Stimulated activated naive CD4-positive, alpha-beta T cell treated with Interleukin-2 at 50 U/mL for 16 hours (primary cell): ENCODE results near the gene MAOB.
"Not testable (repeated sequence)": the region's sequence is repeated elsewhere in the genome, so short reads cannot be mapped to it uniquely, and the experiment has no call there.

Source experiments
- DNase-seq: peaks from one replicate; lab custom pipeline; 2025; lab: John Stamatoyannopoulos, UW

Gene MAOB

DNA sequence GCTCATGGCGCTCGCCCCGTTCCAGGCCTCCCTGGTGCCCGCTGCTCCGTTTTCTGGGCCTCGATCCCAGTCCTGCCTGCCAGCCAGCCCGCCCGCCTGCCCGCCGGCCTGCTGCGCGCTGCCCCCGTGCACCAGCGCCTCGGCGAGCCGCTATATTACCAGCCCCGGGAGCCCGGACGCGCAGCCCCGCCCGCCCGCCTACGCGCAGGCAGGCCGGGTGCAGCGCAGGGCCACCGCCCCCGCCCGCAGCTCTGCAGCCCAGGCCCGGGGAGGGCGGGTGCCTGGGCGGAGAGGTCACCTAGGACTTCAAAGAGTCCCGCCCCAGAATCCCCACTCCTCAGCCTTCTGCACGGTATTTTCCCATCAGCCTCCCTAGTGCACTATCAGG is at the start of gene MAOB:
MAOB (minus strand) TSS at position 157 of the 388 bp plus-strand sequence; CDS start at position 6, 151 bp downstream.
- DNase-seq: peak; percentile 12

DNA sequence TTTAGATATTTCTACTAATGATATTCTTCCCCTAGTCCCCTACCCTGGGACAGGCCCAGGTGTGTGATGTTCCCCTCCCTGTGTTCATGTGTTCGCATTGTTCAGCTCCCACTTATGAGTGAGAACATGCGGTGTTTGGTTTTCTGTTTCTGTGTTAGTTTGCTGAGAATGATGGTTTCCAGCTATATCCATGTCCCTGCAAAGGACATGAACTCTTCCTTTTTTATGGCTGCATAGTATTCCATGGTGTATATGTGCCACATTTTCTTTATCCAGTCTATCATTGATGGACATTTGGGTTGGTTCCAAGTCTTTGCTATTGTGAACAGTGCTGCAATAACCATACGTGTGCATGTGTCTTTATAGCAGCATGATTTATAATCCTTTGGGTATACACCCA is 39.8 kb upstream of the MAOB start:
- DNase-seq: not testable (repeated sequence)

DNA sequence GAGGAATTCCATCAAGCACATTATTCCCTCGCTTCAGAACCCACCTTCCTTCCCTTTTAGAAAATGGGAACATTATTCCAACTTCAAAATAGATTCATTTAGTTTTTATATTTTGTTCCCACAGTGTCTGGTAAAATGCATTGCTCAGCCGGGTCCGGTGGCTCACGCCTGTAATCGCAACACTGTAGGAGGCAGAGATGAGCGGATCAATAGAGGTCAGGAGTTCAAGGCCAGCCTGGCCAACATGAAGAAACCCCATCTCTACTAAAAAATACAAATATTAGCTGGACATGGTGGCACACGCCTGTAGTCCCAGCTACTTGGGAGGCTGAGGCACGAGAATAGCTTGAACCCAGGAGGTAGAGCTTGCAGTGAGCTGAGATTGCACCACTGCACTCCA is 28.5 kb upstream of the MAOB start:
- not testable (repeated sequence) for DNase-seq

DNA sequence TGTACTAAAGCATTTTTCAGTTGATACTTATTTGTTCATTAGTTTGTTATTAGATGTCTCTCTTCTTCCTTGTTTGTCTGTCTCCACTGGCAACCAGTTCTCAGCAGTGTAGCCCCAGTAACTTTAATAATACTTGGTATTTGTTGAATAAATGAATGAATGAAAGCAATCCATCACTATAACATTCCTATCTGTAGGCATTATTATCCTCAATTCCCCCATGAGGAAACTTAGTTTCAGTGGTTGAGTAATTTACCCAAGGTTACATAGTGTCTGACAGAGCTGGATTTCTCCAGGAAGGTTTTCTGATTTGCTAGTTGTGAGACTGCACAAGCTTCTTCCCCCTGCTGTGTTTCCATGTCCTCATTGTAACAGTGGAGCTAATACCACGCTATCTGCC is 27.8 kb upstream of the MAOB start:
- DNase-seq: no peak

DNA sequence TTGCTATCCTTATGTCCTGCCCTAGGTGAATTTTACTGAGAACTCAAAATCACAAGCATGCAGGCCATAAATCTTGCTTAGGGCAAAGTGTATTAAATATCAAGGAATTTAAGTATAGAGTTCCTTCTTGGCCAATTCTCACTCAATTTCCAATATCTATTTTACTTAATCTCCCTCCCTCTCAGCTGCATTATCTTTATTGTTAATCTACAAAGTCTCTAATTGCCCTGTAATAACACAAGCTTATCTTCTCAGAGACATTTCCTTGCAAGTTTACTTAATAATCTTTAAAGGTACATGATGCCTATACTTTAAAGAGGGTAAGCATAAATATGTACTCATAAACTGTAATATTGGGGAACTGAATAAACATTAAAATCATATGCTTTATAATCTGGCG is 26.9 kb upstream of the MAOB start:
- no peak for DNase-seq

DNA sequence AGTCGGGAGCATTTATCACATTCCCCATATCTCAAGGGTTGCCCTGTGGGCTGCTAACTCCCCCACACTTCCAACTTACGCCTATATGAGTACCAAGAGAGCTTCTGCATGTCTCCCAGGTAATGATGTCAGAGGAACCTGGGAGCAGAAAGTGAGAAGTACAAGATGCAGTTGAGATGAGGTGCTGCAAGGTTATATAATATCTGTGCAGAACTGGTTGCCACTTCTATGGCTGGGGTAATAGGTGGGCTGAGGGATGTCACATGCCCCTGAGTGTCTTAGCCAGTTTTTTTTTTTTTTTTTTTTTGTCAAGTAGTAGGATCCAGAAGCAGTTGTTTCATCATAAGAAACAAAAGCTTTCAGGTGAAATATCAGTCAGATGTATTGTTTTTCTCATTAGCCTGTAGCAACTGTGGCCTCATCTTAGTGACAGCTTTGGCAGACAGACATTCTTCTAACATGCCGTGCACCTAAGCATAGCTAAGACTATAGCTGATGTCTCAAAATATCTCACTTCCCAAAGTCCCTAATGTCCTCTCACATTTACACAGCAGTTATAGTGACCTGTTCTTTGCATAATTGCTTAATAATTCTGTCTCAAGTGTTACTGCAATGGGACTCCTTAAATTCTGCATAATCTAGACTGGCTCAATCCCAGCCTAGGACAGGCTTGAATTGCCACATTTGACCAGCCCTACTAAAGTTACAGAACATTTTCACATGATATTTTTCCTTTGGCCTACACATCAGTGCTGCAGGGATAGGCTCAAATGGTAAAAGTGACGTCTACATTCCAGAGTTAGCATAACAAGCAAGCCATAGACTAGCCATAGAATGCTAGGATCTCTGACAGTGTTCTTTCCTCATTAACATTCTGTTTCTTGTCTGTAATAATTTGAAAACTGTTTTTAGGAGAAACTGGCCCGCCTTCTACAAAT is 17.9 kb upstream of the MAOB start:
- DNase-seq: no peak

DNA sequence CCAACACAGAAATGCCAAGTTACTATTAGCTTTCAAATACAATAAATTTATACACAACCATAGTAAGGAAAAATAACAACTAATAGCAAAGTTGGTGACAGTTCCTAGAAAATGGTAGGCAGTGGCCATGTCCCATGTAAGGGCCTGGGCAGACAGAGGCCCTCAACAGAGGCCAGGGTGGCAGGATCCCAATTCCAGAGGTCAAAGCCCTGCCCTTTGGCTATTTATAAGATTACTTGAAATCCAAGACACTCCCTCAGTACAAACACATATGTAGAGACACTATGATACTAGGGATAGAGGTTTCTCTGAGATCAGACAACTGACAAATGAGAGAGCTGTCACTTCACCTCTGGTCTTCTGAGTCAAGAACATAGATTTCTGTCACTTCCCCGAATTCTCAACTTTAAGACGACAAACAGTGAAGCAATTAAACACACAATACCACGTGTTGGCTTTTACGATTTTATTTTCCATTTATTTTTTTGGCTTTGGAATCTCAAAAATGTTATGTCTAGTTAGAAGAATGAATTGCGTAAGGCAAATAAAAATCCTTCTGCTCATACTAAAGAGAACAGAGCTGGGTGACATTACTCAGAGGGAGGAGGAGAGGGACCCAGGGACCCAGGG is 16.3 kb upstream of the MAOB start:
- no peak for DNase-seq

DNA sequence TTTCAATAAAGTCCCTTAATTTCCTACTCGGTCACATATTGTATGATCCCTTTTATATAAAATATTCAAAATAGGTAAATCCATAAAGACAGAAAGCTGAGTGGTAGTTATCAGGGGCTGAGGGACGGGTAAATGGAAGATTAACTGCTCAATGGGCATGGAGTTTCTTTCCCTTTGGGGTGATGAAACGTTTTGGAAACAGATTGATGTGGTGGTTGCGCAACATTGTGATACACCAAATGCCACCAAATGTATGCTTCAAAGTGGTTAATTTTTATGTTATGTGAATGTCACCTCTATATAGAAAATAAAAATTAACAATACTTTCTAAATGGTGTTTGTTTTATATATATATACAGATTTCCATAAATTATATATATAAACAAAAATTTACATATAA is 15.0 kb upstream of the MAOB start:
- no peak for DNase-seq

DNA sequence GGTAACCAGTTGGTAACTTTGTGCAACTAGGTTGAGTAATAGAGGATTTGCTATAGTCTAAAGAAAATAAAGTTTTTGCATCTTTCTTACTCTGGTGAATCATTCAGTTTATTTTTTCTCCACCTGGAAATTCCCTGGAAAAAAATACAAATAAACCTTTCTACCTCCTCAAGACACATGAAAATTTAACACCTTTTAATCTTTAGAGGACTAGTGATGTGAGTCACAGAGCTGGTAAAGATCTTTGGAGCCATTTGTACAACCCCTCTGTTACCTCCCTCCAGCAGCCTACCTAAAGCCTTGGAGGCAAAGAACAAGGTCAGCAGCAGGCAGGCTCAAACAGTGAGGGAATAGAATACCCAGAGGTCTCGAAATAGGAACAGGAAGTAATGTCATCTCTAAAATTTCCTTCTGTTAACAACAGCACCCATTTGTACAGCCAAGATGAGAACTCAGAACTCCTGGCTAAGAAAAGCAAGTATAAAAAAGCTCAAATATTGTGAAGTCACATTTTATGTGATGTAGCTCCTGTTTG is 10.2 kb upstream of the MAOB start:
- DNase-seq: no peak

DNA sequence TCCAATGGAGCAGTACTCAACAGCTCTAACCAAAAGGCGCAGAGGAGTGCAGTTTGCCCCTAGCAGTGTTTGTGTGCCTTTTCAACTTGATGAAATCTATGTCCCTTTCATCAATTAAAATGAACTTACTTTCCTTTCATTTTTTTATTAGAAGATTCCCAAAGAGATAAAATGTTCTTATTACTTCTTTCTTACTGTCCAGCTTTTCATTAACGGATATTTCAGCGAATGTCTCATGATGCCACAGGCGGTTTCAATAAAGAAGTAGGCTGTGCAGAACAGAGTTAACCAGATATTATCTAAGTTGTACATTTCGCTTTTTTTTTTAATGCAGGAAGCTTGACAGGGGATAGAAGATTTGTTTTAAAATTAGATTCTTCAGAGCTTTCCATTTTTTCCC is 3.4 kb upstream of the MAOB start:
- DNase-seq: no peak

DNA sequence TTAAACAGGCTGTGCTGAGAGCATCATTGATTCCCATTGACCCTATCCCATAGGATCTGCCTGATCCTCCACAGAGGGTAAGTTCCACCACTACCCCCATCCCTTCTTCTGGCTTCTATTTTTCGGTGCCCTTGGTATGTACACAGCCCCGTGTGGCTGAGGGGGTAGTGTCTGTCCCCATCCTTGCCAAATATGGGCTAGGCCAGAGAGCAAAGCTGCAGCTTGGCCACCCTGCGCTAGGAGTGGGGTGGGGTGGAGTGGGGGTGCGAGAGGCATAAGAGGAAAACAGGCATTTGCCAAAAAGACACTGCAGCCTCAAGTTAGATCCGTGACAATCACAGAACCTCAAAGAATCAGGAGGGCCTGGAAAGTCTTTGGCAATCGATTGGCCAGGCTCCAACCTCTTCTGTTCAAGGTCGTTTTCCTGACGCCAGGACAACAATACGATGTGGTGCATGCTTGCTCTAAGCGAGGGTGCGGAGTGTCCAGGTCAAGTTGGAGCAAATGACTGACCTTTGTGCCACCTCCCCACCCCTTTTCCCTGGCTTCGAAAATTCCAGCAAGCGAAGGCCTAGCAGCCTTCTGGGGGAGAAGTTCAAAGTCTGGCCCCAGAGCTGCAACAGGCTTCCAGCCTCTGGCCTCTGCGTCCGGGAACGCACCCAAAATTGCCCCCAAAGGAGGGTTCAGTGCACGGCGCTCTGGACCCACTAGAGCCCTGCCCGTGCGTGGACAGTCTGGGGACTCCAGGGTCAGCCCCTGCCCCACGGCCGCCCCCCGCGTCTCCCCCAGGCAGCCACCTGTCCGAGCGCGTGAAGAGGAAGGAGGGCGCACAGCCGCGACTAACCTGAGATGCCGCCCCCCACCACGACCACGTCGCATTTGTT is 598 bp downstream of the MAOB start:
- no peak for DNase-seq

DNA sequence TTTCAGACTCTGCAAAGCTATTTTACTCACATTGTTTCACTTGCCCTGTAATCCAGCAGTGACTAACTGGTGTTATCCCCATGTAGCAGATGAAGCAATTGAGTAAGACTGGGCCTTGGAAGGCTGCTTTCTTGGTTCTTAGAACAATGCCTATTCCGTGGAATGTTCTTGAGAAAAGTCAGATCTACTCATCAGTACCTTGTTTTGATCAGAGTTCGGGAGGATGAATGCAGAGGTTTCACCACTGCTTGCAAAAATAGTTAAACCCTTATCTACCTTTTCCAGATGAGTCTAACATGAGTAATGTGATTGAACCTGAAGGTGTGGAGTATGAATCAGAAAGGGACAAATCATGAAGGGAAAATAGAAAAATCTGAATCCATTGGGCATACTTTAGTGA is 1.8 kb downstream of the MAOB start:
- DNase-seq: no peak

DNA sequence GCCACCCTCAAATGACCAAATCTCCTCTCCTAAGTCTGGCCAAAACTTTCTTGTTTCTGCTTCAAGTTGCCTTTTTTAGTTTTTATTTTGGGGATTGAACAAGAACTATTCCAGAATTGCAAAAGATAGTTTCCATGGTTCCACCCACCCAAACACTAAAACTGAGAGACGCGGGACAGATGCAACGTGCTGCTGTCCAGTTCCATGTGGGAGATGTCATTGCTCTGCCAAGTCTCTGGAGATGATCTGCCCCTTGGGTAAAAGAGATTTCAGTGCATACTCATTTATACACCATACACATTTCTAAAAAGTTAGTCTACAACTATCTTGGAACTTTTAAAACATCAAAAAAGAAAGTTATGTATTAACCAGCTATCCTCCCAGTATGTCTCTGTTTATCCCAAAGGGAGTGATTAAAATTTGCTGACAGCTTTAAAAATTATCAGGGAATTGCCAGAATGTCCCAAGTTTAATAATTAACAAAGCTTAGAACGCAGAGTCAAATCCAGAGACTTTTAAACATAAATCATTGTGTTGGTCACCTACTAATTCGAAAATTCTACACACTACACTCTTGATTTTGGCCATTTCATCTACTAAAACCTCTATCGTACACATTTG is 3.2 kb downstream of the MAOB start:
- DNase-seq: no peak

DNA sequence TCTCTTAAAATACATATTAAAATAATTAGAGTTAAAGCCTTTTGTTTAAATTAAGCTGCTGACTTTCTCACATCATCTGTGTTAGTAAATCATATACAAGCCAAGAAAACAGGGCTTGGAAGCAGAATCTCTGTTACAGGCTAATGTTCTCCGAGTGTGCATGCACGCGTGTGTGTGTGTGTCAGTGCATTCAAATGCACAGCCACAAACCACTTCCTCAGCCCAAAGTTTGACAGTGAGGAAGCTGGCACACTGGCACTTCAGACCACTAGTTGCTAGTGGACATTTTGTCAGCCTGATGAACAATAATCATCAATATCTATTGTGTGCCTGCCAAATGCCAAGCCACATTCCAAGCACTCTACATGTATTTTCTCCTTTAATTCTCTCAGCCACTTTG is 5.6 kb downstream of the MAOB start:
- no peak for DNase-seq

DNA sequence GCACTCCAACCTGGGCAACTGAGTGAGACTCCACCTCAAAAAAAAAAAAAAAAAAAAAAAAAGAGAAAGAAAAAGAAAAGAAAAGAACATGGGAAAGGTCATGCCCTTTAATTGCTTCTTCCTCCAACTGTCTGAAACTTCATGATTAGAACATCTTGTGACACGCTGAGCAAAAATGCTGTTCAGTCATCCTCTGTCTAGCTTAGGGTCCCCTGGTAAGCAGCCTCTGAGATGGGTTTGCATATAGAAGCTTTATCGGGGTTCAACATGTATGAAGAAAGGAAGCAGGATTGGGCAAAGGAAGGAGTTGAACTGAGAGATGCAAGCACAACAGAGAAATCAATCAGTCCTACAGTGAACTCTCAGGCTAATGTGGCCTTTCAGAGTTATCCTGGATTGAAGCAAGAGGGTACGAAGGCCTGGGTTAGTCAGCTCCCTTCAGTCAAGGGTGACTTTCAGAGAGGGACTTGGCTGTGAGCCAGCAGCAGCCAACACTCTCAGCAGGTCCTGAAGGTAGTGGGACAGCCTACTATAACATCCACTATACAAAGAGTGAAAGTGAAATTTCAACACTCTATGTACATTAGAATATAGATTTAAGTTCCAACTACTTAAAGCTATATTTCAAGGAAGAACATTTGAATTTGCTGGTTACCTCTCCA is 11.4 kb downstream of the MAOB start:
- DNase-seq: no peak

DNA sequence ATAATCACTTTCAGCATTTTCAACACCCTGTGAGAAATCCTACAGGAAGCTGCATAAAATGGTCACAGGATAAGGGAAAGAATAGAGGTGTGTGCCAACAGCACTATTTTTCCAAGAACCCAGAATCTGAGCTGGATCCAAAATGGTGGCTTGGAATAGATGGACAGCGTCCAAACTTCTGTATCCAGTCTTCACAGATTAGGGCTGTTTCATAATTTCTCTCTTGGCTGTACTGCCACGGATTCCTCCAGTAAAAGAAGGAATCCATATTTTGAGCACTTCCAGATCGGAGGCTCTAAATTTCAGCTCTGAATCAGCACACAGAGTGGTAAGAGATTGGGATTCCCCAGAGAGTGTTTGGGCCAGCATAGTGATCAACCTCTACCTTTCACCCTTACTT is 12.2 kb downstream of the MAOB start:
- DNase-seq: no peak

DNA sequence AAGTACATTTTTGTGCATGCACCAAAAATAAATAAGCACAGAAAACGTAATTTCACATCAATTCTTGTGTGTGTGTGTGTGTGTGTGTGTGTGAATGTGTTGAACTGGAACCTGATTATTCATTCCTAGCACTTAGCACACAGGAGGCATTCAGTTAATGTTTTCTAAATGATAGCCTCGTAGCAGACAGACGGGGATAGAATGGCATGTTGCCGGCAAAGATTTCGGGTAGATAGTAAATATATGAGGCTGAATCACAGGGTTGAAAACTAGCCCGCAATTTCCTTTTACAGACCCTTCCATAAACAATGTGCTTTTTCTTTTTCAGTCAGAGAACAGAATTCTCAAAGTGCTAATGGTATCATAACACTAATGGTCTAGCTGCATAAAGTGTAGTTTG is 13.5 kb downstream of the MAOB start:
- no peak for DNase-seq

DNA sequence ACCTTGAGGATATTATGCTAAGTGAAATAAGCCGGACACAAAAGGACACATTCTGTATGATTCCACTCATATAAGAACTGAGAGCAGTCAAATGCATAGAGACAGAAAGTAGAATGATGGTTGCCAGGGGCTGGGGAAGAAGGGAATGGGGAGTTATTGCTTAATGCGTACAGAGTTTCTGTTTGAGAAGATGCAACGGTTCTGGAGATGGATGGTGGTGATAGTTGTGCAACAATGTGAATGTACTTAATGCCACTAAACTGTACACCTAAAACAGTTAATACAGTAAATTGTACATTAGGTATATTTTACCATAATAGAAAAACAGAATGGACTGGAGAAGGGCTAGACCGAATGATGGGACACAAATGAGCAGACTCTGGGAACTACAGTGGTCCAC is 15.8 kb downstream of the MAOB start:
- no peak for DNase-seq

DNA sequence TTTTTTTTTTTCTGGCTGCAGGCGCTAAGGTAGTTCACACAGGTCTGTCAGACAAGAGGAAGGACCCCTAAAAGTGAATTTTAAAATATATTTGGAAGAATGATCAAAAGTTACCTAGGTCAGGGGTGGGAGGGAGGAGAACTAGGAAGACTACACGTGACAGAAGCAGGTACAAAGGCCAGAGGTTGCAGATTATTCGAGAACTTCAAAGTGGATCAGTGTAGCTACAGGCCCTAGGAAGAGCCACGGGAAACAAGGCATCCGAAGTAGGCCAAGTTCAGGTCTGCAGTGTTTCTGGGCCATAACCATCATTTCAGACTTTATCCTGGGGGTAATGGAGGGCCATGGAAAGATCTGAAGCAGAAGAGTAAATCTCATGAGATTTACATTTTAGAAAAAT is 16.5 kb downstream of the MAOB start:
- no peak for DNase-seq

DNA sequence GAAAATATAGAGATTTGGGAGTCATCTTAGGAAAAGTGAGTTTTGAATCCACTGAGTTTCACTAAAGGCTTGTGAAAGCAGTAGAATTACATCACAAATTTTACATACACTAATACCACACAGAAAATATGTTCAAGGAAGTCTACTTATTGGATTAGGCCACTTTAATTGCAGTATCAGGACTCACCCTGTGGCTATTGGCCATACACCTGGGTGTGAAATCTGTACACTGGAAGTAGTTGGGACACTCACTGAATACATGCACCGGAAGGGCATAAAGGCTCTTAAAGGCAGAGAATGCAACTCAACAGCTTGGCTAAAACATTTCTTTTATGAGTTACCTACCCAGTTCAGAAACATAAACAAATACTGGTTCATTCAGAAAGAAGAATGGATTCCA is 19.8 kb downstream of the MAOB start:
- no peak for DNase-seq

DNA sequence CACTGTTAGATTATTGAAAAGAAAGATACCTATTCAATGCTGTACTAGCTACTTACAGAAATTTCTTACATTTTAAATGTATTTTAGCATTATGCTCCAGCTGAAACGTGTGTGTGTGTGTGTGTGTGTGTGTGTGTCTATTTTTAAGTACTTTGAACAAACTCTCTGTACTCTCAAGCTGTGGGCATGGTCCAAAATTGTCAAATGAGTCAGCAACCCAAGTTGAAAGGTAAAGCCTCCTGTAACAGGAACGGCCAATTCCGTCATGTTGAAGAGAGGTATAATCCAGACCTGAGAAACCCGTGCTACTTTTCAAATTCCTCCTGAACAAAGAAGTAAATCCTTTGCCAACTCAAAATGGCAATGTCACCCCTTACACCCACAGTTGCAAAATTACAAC is 20.5 kb downstream of the MAOB start:
- DNase-seq: no peak
